Upper lobe of left lung (tissue), 6 donors: ENCODE data around the gene BFSP2. TPM values are rescaled to one million over a fixed set of nuclear protein-coding genes. Genes with fewer than 3 reads are reported as not detected.
A peak's percentile ranks its signal among the peaks of the same experiment; 100 is the strongest.

ENCODE experiments used
- ATAC-seq, 2 donors: fragments of 200-7000 bp; cut with Tn5 transposase; one replicate each; pipeline ENCODE4 v1.9.1; 2022; ENCODE audit warnings: mild to moderate bottlenecking in 2 of 2, moderate library complexity in 2 of 2; ENCODE audit not compliant: low FRiP score in 2 of 2
- DNase-seq, 2 donors: peaks; one replicate each; pipeline ENCODE4 v3.0.0-alpha.2; 2019 to 2020
- H3K27ac ChIP-seq, 4 donors: fragments of 200-600 bp; sonication (generic); one replicate each; pipeline ENCODE4 v1.5.1; 2016 to 2019
- H3K27me3 ChIP-seq, 4 donors: fragments of 200-600 bp; sonication (generic); one replicate each; pipeline ENCODE4 v1.5.1; 2017 to 2019
- H3K36me3 ChIP-seq, 4 donors: fragments of 200-600 bp; sonication (generic); one replicate each; pipeline ENCODE4 v1.5.1; 2016 to 2019
- H3K4me1 ChIP-seq, 4 donors: fragments of 200-600 bp; sonication (generic); one replicate each; pipeline ENCODE4 v1.5.1; 2018 to 2019
- H3K4me3 ChIP-seq, 4 donors: fragments of 200-600 bp; sonication (generic); one replicate each; pipeline ENCODE4 v1.5.1; 2017 to 2019; ENCODE audit warnings: mild to moderate bottlenecking in 2 of 4, moderate library complexity in 1 of 4
- H3K9me3 ChIP-seq, 4 donors: fragments of 200-600 bp; sonication (generic); one replicate each; pipeline ENCODE4 v1.5.1; 2018 to 2019
- CTCF ChIP-seq, 6 experiments: fragments of 450-650 bp in 4 of 6; fragments of 200-600 bp in 2 of 6; sonication (generic) in 2 of 6; IDR thresholded peaks; one replicate each; pipeline ENCODE4 v1.5.1; 2016 to 2019; ENCODE audit warnings: antibody characterized with exemption in 6 of 6
- EP300 ChIP-seq, 4 donors: sonication (generic); formaldehyde crosslinking; IDR thresholded peaks; one replicate each; pipeline ENCODE4 v1.5.1; 2017; ENCODE audit warnings: antibody characterized with exemption in 4 of 4, control low read depth in 2 of 4
- POLR2A ChIP-seq, 4 donors: fragments of 450-650 bp; IDR thresholded peaks; one replicate each; pipeline ENCODE4 v1.5.1; 2016 to 2017; ENCODE audit warnings: antibody characterized with exemption in 4 of 4, mild to moderate bottlenecking in 2 of 4
- POLR2AphosphoS5 ChIP-seq, 2 donors: sonication (generic); formaldehyde crosslinking; IDR thresholded peaks; one replicate each; pipeline ENCODE4 v1.5.1; 2017; ENCODE audit warnings: antibody characterized with exemption in 2 of 2
- WGBS, 2 donors: methylation state at CpG; one replicate each; pipeline ENCODE4 v1.1.5; 2017 to 2018; 5-methylcytosine and 5-hydroxymethylcytosine counted together
- total RNA-seq, 6 donors: library from RNA; depleted of rRNA in 4 of 6; stranded (reverse); fragments of >200 nt in 4 of 6; gene quantifications; one replicate each; pipeline versions ENCODE4 v1.1.0 to v1.2.1, GENCODE V29; 2016 to 2021
- donor health status: DM: no; HTN: no; CAD: no; lungs with moderate emphysema.
- donor health status: DM: no; HTN: yes; CAD: no; lungs with severe emphysema.

Gene BFSP2
- total RNA-seq, 6 donors from 2014 or later = 0.69 TPM; not detected in 5

- no peak overlapping the region for H3K27ac ChIP-seq
- ATAC-seq (no peak), DNase-seq (peak in 1 of 2 donors; percentile 13)
- TF ChIP-seq CTCF (IDR thresholded peaks at IDR 0.05) (no peak), EP300 (IDR thresholded peaks at IDR 0.05) (no peak)
- H3K36me3 ChIP-seq = no peaks in the 10 kb centered on the region
- no peaks in the 10 kb centered on the region for H3K9me3 ChIP-seq
- peaks cover 0 to 7% (median 1%) of the 10 kb centered on the region in 4 donors for H3K4me1 ChIP-seq
- WGBS, 2 donors = 84 to 88% methylated on average over 16 to 17 of the region's 17 CpGs
- no peak overlapping the region for H3K4me3 ChIP-seq
- no peaks in the 10 kb centered on the region for H3K27me3 ChIP-seq
Measured at GRCh38 chr3:133410191-133410892, 10.5 kb downstream of the BFSP2 start.

GRCh38 chr3:133412183-133413132, 12.6 kb downstream of the BFSP2 start:
- no peak for TF ChIP-seq POLR2AphosphoS5 (IDR thresholded peaks at IDR 0.05)
- TF ChIP-seq POLR2A (IDR thresholded peaks at IDR 0.05) = no peak
- TF ChIP-seq CTCF (IDR thresholded peaks at IDR 0.05) = no peak
- no peak for TF ChIP-seq EP300 (IDR thresholded peaks at IDR 0.05)
- 68 to 75% methylated on average over 26 of the region's 26 CpGs for WGBS, 2 donors
- Histone ChIP-seq H3K4me1 (peaks cover 0 to 7% (median 1%) of the 10 kb centered on the region in 4 donors), H3K36me3 (no peaks in the 10 kb centered on the region), H3K27ac (no peak overlapping the region), H3K9me3 (no peaks in the 10 kb centered on the region), H3K27me3 (no peaks in the 10 kb centered on the region), H3K4me3 (no peak overlapping the region)
- peak in 1 of 2 donors; percentile 65 for DNase-seq
- ATAC-seq = peak; percentile 11 to 32

GRCh38 chr3:133413161-133414020, 13.5 kb downstream of the BFSP2 start:
- peak overlapping the region in 1 of 4 donors; percentile 14 for H3K4me3 ChIP-seq

More at GRCh38 chr3:133413161-133414020, 13.5 kb downstream of the BFSP2 start:
- Histone ChIP-seq H3K27me3 (no peaks in the 10 kb centered on the region), H3K27ac (peak overlapping the region in 1 of 4 donors; percentile 30), H3K36me3 (no peaks in the 10 kb centered on the region), H3K9me3 (no peaks in the 10 kb centered on the region), H3K4me1 (peaks cover 0 to 7% (median 1%) of the 10 kb centered on the region in 4 donors)
- TF ChIP-seq POLR2AphosphoS5 (IDR thresholded peaks at IDR 0.05) = no peak
- TF ChIP-seq POLR2A (IDR thresholded peaks at IDR 0.05) = no peak
- TF ChIP-seq EP300 (IDR thresholded peaks at IDR 0.05) = no peak
- TF ChIP-seq CTCF (IDR thresholded peaks at IDR 0.05) = no peak
- DNase-seq = no peak
- WGBS, 2 donors = 37 to 40% methylated on average over 17 of the region's 17 CpGs
- ATAC-seq = peak in 1 of 2 donors; percentile 56
